Activated naive CD4-positive, alpha-beta T cell treated with anti-CD3 and anti-CD28 coated beads, Interleukin-2, amount 10 ng/mL, durations not matched to agents 7 days and 5 days (primary cell): Measurements from ENCODE around the gene PCK1.

Experiments used
- CTCF ChIA-PET: fragments of 350-600 bp; sonication (Branson Sonifier 250); formaldehyde crosslinking; loops from one replicate; lab custom pipeline; 2021; ENCODE audit warnings: antibody characterized with exemption; lab: Charles Lee
- DNase-seq: peaks from one replicate; pipeline ENCODE4 v3.0.0-alpha.2; 2020
- H3K27ac Mint-ChIP-seq: one replicate; pipeline ENCODE4 v1.8.0; 2021; ENCODE audit warnings: mild to moderate bottlenecking, moderate library complexity, mixed read lengths
- H3K27me3 Mint-ChIP-seq: one replicate; pipeline ENCODE4 v1.8.0; 2021; ENCODE audit warnings: mild to moderate bottlenecking, mixed read lengths
- H3K36me3 Mint-ChIP-seq: one replicate; pipeline ENCODE4 v1.8.0; 2021; ENCODE audit warnings: mixed read lengths
- H3K4me1 Mint-ChIP-seq: one replicate; pipeline ENCODE4 v1.8.0; 2021; ENCODE audit warnings: mixed read lengths
- H3K4me3 Mint-ChIP-seq: one replicate; pipeline ENCODE4 v1.8.0; 2021; ENCODE audit warnings: mild to moderate bottlenecking, moderate library complexity, mixed read lengths
- H3K9me3 Mint-ChIP-seq: one replicate; pipeline ENCODE4 v1.8.0; 2021; ENCODE audit warnings: mixed read lengths

PCK1 gene

GRCh38 chr20:57582029-57582378, 21.1 kb downstream of the PCK1 start:
- no peak for DNase-seq
- no peaks in the 10 kb centered on the region for H3K4me1 Mint-ChIP-seq
- no peak overlapping the region for H3K4me3 Mint-ChIP-seq
- CTCF ChIA-PET: interaction anchor here (0.7 to 3.2 kb wide), 4 partner anchors 9 to 36 kb away, joined by 3 to 9 read pairs (median 3); no protein-coding TSS in a partner anchor
- H3K27me3 Mint-ChIP-seq: peaks cover 34% of the 10 kb centered on the region
- H3K9me3 Mint-ChIP-seq: no peaks in the 10 kb centered on the region
- no peak overlapping the region for H3K27ac Mint-ChIP-seq
- H3K36me3 Mint-ChIP-seq: no peaks in the 10 kb centered on the region

DNA sequence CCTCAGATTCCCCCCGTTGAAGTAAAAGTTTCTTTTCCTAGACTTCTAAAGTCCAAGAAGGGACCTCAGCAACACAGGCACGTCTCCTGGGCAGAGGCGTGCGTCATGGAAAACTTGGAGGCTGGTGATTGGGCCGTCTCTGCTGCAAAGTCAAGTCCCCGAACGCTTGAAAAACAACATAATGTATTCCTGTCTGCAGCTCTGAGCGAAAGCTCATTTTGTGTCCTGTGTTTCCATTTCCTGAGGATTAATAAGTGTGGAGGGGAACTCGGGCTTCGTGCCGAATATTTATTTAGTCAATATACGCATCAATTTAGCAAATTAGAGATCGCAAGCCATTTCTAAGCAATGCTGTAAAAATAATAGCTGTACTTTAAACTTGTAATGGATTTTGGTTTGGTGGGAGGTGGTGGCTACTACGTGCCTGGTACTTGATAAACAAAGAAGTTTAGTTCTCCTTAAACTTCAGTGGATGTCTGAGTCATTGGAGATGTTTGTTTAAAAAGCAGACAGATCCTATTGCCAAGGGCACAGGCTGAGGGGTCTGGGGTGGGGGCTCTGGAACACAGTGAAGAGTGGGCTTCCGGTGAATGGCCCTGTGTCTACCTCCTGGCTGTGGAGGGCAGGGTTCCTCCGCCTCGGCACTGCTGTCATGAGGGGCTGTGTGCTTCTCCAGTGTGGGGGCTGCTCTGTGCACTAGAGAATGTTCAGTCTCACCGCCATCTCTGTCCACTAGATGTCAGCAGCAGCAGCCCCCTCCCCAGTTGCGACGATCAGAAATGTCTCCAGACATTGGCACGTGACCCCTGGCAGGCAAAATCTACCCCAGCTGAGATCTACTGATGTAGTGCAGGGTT, 21.8 kb downstream of the PCK1 start:
- CTCF ChIA-PET: interaction anchor here (0.7 to 3.2 kb wide), 4 partner anchors 9 to 35 kb away, joined by 3 to 9 read pairs (median 3); no protein-coding TSS in a partner anchor
- no peak overlapping the region for H3K4me3 Mint-ChIP-seq
- H3K27me3 Mint-ChIP-seq: peaks cover 34% of the 10 kb centered on the region
- no peak for DNase-seq
- no peaks in the 10 kb centered on the region for H3K4me1 Mint-ChIP-seq
- H3K36me3 Mint-ChIP-seq: no peaks in the 10 kb centered on the region
- H3K27ac Mint-ChIP-seq: no peak overlapping the region
- H3K9me3 Mint-ChIP-seq: no peaks in the 10 kb centered on the region

- CTCF ChIA-PET: interaction anchor here (0.5 to 3.2 kb wide), 3 partner anchors 9 to 321 kb away, joined by 3 to 9 read pairs (median 3); no protein-coding TSS in a partner anchor
- Mint-ChIP-seq H3K27ac (no peak overlapping the region), H3K27me3 (peaks cover 34% of the 10 kb centered on the region), H3K4me1 (no peaks in the 10 kb centered on the region), H3K4me3 (no peak overlapping the region), H3K36me3 (no peaks in the 10 kb centered on the region), H3K9me3 (peaks cover 3% of the 10 kb centered on the region)
- DNase-seq: no peak
Observed at GRCh38 chr20:57583289-57584257, 22.7 kb downstream of the PCK1 start.

- CTCF ChIA-PET: no interaction called here
- no peak for DNase-seq
- H3K4me3 Mint-ChIP-seq: no peak overlapping the region
- H3K27ac Mint-ChIP-seq: no peak overlapping the region
- H3K27me3 Mint-ChIP-seq: peaks cover 34% of the 10 kb centered on the region
- no peaks in the 10 kb centered on the region for H3K36me3 Mint-ChIP-seq
- H3K9me3 Mint-ChIP-seq: peaks cover 3% of the 10 kb centered on the region
- no peaks in the 10 kb centered on the region for H3K4me1 Mint-ChIP-seq
Observed at GRCh38 chr20:57584768-57585461, 24.0 kb downstream of the PCK1 start.

- H3K27me3 Mint-ChIP-seq: peaks cover 39% of the 10 kb centered on the region
- no peaks in the 10 kb centered on the region for H3K4me1 Mint-ChIP-seq
- DNase-seq: no peak
- no peaks in the 10 kb centered on the region for H3K36me3 Mint-ChIP-seq
- CTCF ChIA-PET: interaction anchor here (1.8 kb wide), 1 partner anchor 11 kb away, joined by 7 read pairs; no protein-coding TSS in a partner anchor
- no peak overlapping the region for H3K4me3 Mint-ChIP-seq
- H3K9me3 Mint-ChIP-seq: peaks cover 3% of the 10 kb centered on the region
- H3K27ac Mint-ChIP-seq: no peak overlapping the region
Observed at GRCh38 chr20:57585466-57586213, 24.7 kb downstream of the PCK1 start.

DNA sequence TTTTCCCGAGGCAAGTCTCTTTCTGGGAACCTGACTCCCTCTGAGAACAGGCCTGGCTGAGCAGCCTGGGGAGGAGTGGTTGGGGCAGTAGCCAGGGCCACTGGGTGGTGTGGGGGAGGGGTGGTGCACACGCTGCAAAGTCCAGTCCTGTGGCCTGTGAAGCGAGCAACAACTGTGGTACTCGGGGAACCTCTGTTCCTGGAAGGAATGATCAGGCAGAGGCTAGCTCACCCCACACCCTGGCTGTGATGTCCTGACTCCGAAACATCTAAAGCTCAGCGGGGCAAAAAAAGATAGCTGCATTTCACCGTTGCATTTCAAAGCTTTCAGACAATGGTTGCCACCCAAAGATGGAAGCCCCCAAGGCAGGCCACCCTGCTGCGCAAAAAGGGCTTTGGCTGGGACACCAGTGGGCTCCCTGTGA, 25.5 kb downstream of the PCK1 start:
- peaks cover 43% of the 10 kb centered on the region for H3K27me3 Mint-ChIP-seq
- peaks cover 3% of the 10 kb centered on the region for H3K9me3 Mint-ChIP-seq
- H3K4me3 Mint-ChIP-seq: no peak overlapping the region
- no peak overlapping the region for H3K27ac Mint-ChIP-seq
- no peaks in the 10 kb centered on the region for H3K4me1 Mint-ChIP-seq
- no peak for DNase-seq
- H3K36me3 Mint-ChIP-seq: no peaks in the 10 kb centered on the region
- CTCF ChIA-PET: interaction anchor here (1.8 kb wide), 1 partner anchor 10 kb away, joined by 7 read pairs; no protein-coding TSS in a partner anchor

DNA sequence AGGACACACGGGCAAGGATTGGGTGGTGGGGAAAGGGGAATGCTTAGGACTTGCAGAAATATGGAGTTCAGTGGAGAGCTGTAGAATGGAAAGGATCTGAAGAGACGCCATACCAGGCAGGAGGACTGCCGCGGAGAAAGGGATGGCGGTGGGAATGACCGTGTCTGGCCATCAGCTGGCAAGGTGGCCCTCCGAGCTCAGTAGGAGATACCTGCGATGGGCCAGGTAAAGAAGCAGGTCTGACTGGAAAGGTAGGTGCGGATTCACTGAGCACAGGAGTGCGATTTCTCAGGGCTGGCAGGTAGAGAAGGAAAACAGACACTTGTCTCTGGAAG, 26.0 kb downstream of the PCK1 start:
- H3K4me3 Mint-ChIP-seq: no peak overlapping the region
- peaks cover 48% of the 10 kb centered on the region for H3K27me3 Mint-ChIP-seq
- no peaks in the 10 kb centered on the region for H3K36me3 Mint-ChIP-seq
- no peak for DNase-seq
- no peak overlapping the region for H3K27ac Mint-ChIP-seq
- H3K4me1 Mint-ChIP-seq: no peaks in the 10 kb centered on the region
- CTCF ChIA-PET: interaction anchor here (1.8 kb wide), 1 partner anchor 9 kb away, joined by 7 read pairs; no protein-coding TSS in a partner anchor
- peaks cover 3% of the 10 kb centered on the region for H3K9me3 Mint-ChIP-seq

DNA sequence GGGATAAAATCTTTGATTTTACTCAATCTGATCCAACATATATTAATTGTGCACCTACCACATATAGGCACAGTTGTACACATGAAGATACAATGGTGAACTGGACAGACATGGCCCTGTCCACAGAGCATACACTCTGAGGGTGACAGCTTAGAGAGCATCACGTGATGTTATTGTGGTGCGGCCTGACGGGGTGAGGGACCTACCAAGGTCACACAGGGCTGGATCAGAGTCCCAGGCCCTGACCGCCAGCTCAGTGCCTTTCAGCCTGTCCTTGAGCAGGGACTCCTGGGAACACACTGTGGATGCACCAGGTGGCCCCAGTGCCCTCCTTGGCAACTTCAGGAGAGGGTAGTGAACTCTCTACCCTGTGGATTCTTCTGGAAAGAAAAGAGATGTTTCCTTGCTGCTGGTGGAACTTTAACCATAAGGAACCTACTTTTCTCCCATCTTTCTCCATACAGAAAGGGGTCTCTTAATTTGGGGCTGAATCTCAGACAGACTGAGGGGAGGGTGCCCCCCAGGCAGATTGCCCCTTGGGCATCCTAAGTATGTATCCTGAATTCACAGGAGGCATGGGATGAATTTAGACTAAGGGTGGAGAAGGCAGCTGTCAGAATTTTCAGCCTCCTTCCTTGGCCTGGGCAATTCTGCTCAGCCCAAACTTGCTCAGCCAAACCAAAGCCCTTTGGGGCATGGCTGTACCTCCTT, 26.5 kb downstream of the PCK1 start:
- Mint-ChIP-seq H3K36me3 (no peaks in the 10 kb centered on the region), H3K4me1 (no peaks in the 10 kb centered on the region), H3K9me3 (peaks cover 3% of the 10 kb centered on the region), H3K27ac (no peak overlapping the region), H3K4me3 (no peak overlapping the region), H3K27me3 (peaks cover 50% of the 10 kb centered on the region)
- CTCF ChIA-PET: interaction anchor here (1.8 kb wide), 1 partner anchor 9 kb away, joined by 7 read pairs; no protein-coding TSS in a partner anchor
- DNase-seq: no peak

DNA sequence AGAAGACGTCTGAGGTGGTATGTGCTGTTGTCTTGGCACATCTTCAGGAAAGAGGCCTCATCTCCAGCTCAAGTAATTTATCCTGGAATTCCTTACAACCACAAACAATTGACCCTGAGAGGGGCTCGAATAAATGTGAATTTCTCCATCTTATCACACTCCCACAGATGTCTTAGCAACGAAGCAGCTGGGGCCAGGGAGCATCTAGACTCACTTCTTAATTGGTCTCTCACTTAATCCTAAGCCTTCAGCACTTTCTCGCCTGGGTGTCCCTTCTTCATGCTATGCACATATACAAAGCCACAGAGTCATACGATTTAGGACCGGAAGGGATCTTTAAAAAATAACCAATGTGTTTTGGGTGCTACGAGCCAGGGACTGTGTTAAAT, 27.1 kb downstream of the PCK1 start:
- Mint-ChIP-seq H3K9me3 (peaks cover 3% of the 10 kb centered on the region), H3K36me3 (no peaks in the 10 kb centered on the region), H3K4me3 (no peak overlapping the region), H3K27ac (no peak overlapping the region), H3K4me1 (no peaks in the 10 kb centered on the region), H3K27me3 (peaks cover 49% of the 10 kb centered on the region)
- no peak for DNase-seq
- CTCF ChIA-PET: no interaction called here

DNA sequence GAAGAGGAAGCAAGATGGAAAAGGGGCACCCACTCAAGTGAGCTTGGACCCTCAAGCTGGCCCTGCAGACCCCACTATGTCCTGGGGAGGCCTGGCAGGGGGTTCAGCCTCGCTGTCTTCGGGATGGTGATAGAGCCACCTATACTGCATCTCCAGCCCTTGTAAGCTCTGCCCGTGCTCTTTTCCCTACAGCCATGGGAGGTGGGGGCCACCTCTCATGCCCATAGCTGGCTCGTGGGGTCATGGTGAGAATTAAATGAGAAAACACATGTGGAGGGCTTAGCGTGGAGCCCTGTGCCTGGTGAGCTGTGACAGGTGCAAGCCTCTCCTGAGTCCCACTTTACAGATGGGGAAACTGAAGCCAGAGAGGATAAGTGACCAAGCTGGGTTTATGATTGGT, 27.7 kb downstream of the PCK1 start:
- Mint-ChIP-seq H3K4me3 (no peak overlapping the region), H3K27ac (no peak overlapping the region), H3K4me1 (no peaks in the 10 kb centered on the region), H3K9me3 (peaks cover 3% of the 10 kb centered on the region), H3K27me3 (peaks cover 49% of the 10 kb centered on the region), H3K36me3 (no peaks in the 10 kb centered on the region)
- CTCF ChIA-PET: no interaction called here
- DNase-seq: no peak

- Mint-ChIP-seq H3K27me3 (peaks cover 49% of the 10 kb centered on the region), H3K36me3 (no peaks in the 10 kb centered on the region), H3K4me1 (no peaks in the 10 kb centered on the region), H3K27ac (no peak overlapping the region), H3K4me3 (no peak overlapping the region), H3K9me3 (peaks cover 3% of the 10 kb centered on the region)
- CTCF ChIA-PET: no interaction called here
- no peak for DNase-seq
Observed at GRCh38 chr20:57589123-57589727, 28.3 kb downstream of the PCK1 start.

DNA sequence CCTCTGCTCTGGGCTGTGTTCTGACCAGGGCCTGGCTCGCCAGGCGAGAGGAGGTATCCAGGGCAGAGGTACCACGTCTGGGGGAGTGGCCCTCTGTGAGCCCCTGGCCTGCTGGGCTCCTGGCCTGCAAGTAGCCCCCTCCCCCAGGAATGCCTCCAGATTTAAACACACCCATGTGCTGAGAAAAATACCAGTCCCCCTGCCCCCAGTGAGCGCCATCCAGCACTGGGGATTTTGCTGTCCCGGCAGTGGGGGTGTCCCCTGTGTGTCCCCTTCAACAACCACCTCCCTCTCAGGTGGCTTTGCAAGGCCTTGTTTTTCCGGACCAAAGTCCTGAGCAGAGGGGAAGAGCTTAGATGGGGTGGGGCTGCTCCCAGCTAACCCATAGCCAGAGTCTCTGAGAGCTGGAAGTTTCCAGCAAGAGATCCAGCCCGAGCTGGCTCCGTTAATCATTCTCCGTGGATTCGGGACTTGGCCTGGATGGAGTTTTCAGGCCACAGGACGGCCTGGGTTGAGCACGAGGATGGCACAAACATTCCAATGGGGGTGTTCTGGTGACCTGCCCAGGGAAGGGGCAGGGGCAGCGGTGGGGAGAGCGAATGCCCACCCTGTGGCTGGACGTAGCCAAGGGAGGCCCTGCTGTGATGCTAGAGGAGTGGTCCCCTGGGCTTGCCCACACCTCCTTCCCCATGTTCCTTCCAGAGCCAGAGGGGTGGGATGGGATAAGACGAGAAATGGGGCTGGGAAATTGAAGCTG, 29.0 kb downstream of the PCK1 start:
- CTCF ChIA-PET: no interaction called here
- H3K4me3 Mint-ChIP-seq: no peak overlapping the region
- peaks cover 48% of the 10 kb centered on the region for H3K27me3 Mint-ChIP-seq
- H3K27ac Mint-ChIP-seq: no peak overlapping the region
- no peak for DNase-seq
- no peaks in the 10 kb centered on the region for H3K4me1 Mint-ChIP-seq
- H3K36me3 Mint-ChIP-seq: no peaks in the 10 kb centered on the region
- peaks cover 3% of the 10 kb centered on the region for H3K9me3 Mint-ChIP-seq
